ENCODE results near the gene EEPD1. TPM values are rescaled to one million over a fixed set of nuclear protein-coding genes. Genes with fewer than 3 reads are reported as not detected.
"Not testable (repeated sequence)": the region's sequence is repeated elsewhere in the genome, so short reads cannot be mapped to it uniquely, and the experiment has no call there.

Gene EEPD1
- total RNA-seq, 1 experiment from 2014 or later: 5.0 TPM

GRCh38 chr7:36103837-36104561 is 49.1 kb upstream of the EEPD1 start:
- Histone ChIP-seq H3K23me2 (ENCODE audit: insufficient read length, low read depth, low read length, poor library complexity, severe bottlenecking) (no peaks in the 10 kb centered on the region), H4K91ac (ENCODE audit: insufficient read length, low read depth, low read length) (no peak overlapping the region), H4K20me1 (ENCODE audit: control insufficient read depth, insufficient read depth, insufficient read length) (no peaks in the 10 kb centered on the region), H3K9me3 (ENCODE audit: control insufficient read depth, low read depth, low read length) (no peaks in the 10 kb centered on the region), H2BK20ac (ENCODE audit: low read depth, low read length, poor library complexity, severe bottlenecking) (no peak overlapping the region), H4K8ac (replicated peaks; ENCODE audit: insufficient read length, low read depth, low read length) (no peak overlapping the region), H2BK15ac (ENCODE audit: low read depth, low read length) (no peak overlapping the region), H2BK120ac (ENCODE audit: low read depth, low read length, poor library complexity, severe bottlenecking) (no peak overlapping the region), H3K27me3 (ENCODE audit: insufficient read depth, low read length) (no peaks in the 10 kb centered on the region), H3K23ac (ENCODE audit: insufficient read length, low read depth, low read length) (no peak overlapping the region), H3K4me2 (ENCODE audit: insufficient read depth, insufficient read length, low read length) (no peak overlapping the region), H3K79me2 (ENCODE audit: insufficient read depth, low read length) (no peaks in the 10 kb centered on the region; the same call in 1 of the 2 replicates), H3K56ac (ENCODE audit: insufficient read length, low read depth, low read length) (no peak overlapping the region), H3K9ac (ENCODE audit: extremely low read depth, insufficient read length, low read length) (no peak overlapping the region), H3K79me1 (ENCODE audit: insufficient read depth, low read depth, low read length, poor library complexity, severe bottlenecking) (no peaks in the 10 kb centered on the region), H2AK5ac (ENCODE audit: insufficient read length, low read length) (no peak overlapping the region), H2BK12ac (ENCODE audit: insufficient read length, low read depth, low read length) (no peak overlapping the region), H3K4me1 (ENCODE audit: insufficient read depth, low read length) (no peaks in the 10 kb centered on the region), H2BK5ac (ENCODE audit: insufficient read length, low read length) (no peak overlapping the region), H3T11ph (ENCODE audit: low read length) (no peak overlapping the region), H3K4ac (ENCODE audit: low read depth, low read length) (no peak overlapping the region), H2AFZ (ENCODE audit: low read length) (no peak overlapping the region), H3K27ac (ENCODE audit: insufficient read length, low read depth, low read length) (no peak overlapping the region), H3K18ac (ENCODE audit: insufficient read length, low read depth, low read length) (no peak overlapping the region), H4K5ac (ENCODE audit: insufficient read length, low read depth, low read length) (no peak overlapping the region), H3K14ac (ENCODE audit: insufficient read depth, low read length) (no peak overlapping the region)
- no CpG with 5 or more reads among the region's 3 CpGs for WGBS (ENCODE audit: extremely low coverage, insufficient read length, low lambda C conversion rate)
- H3K4me1 Mint-ChIP-seq: peaks cover 0 to 1% of the 10 kb centered on the region in 2 experiments; a peak in 2 of 4 replicates
- no peaks in the 10 kb centered on the region; a peak in 2 of 7 replicates for H3K36me3 Mint-ChIP-seq (ENCODE audit: insufficient read depth in 1 of 3, low read depth in 3 of 3)
- no peak for DNase-seq
- H3K9me3 Mint-ChIP-seq: peaks cover 0 to 2% of the 10 kb centered on the region in 2 experiments; a peak in 2 of 5 replicates
- no peak overlapping the region for H3K4me3 Mint-ChIP-seq
- TF ChIP-seq CTCF (conservative IDR thresholded peaks at IDR 0.05): no peak
- H3K27ac Mint-ChIP-seq: no peak overlapping the region
- peaks cover 2% of the 10 kb centered on the region; the same call in 1 of the 2 replicates for H3K27me3 Mint-ChIP-seq (ENCODE audit: low read depth)

- H2BK20ac ChIP-seq (ENCODE audit: low read depth, low read length, poor library complexity, severe bottlenecking); H4K5ac ChIP-seq (ENCODE audit: insufficient read length, low read depth, low read length); H2AFZ ChIP-seq (ENCODE audit: low read length); H3K4ac ChIP-seq (ENCODE audit: low read depth, low read length); H3K4me1 Mint-ChIP-seq; H2BK120ac ChIP-seq (ENCODE audit: low read depth, low read length, poor library complexity, severe bottlenecking); H3K27me3 Mint-ChIP-seq (ENCODE audit: low read depth); H3K14ac ChIP-seq (ENCODE audit: insufficient read depth, low read length); H3T11ph ChIP-seq (ENCODE audit: low read length); H3K27me3 ChIP-seq (ENCODE audit: insufficient read depth, low read length); H3K18ac ChIP-seq (ENCODE audit: insufficient read length, low read depth, low read length); H3K23me2 ChIP-seq (ENCODE audit: insufficient read length, low read depth, low read length, poor library complexity, severe bottlenecking); H3K4me3 Mint-ChIP-seq; H4K8ac ChIP-seq (replicated peaks; ENCODE audit: insufficient read length, low read depth, low read length); H3K56ac ChIP-seq (ENCODE audit: insufficient read length, low read depth, low read length); H3K4me1 ChIP-seq (ENCODE audit: insufficient read depth, low read length); H4K20me1 ChIP-seq (ENCODE audit: control insufficient read depth, insufficient read depth, insufficient read length); H2BK12ac ChIP-seq (ENCODE audit: insufficient read length, low read depth, low read length); H4K91ac ChIP-seq (ENCODE audit: insufficient read length, low read depth, low read length); H3K9me3 Mint-ChIP-seq; H3K23ac ChIP-seq (ENCODE audit: insufficient read length, low read depth, low read length); H3K27ac Mint-ChIP-seq; DNase-seq; H2AK5ac ChIP-seq (ENCODE audit: insufficient read length, low read length); H3K9ac ChIP-seq (ENCODE audit: extremely low read depth, insufficient read length, low read length); H3K36me3 Mint-ChIP-seq (ENCODE audit: insufficient read depth in 1 of 3, low read depth in 3 of 3); H3K79me2 ChIP-seq (ENCODE audit: insufficient read depth, low read length); H3K27ac ChIP-seq (ENCODE audit: insufficient read length, low read depth, low read length); H3K9me3 ChIP-seq (ENCODE audit: control insufficient read depth, low read depth, low read length); H3K79me1 ChIP-seq (ENCODE audit: insufficient read depth, low read depth, low read length, poor library complexity, severe bottlenecking); H3K4me2 ChIP-seq (ENCODE audit: insufficient read depth, insufficient read length, low read length); H2BK5ac ChIP-seq (ENCODE audit: insufficient read length, low read length); H2BK15ac ChIP-seq (ENCODE audit: low read depth, low read length): not testable (repeated sequence)
- WGBS (ENCODE audit: extremely low coverage, insufficient read length, low lambda C conversion rate): no CpG with 5 or more reads among the region's 8 CpGs
Observed at GRCh38 chr7:36106972-36107908, 45.8 kb upstream of the EEPD1 start.

Data from H9 (cell line).